Measurements from ENCODE around the gene TP73. TPM values are rescaled to one million over a fixed set of nuclear protein-coding genes. Genes with fewer than 3 reads are reported as not detected.
A peak's percentile ranks its signal among the peaks of the same experiment; 100 is the strongest.

The TP73 gene
- polyA plus RNA-seq, 1 donor: 2.1 TPM

DNA sequence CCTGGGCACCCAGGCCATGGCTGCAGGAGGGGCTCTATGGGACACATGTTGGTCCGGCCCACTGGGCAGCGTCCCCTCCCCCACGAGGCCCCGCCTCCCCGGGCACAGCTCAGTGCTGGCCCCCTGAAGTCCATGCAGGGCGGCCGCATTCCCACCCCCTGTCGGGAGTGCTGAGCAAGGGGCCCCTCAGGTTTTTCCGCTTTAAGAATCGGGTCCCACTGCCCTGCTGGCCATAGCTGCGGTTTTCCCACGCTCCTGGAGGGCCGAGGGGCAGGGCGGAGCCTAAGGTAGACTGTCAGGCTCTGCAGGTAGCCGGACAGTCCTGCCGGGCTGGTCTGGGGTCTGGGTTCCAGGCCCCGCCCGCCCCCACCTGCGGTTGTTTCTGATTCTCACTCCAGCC is 56.5 kb downstream of the TP73 start:
- no peak for DNase-seq

DNA sequence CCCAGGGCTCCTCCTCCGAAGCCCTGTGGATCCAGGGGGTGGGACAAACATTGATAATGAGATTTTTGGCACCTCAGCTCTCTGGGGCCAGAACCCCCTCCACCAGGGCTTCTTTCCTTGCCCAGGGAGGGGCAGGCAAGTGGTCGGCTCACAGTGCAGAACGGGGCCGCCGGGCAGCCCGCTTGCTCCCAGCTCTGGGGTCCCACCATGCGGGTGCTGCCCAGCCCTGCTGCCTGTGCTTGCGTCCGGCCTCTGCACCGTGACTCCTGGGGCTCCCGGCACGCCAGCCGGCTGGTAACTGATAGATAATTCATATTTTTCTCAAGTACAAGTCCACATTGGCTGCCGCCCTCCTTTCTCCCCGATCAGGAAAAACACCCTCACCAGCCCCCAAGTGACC is 57.9 kb downstream of the TP73 start:
- no peak for DNase-seq

- no peak for DNase-seq
Measured at GRCh38 chr1:3711381-3711779, 59.1 kb downstream of the TP73 start.

DNA sequence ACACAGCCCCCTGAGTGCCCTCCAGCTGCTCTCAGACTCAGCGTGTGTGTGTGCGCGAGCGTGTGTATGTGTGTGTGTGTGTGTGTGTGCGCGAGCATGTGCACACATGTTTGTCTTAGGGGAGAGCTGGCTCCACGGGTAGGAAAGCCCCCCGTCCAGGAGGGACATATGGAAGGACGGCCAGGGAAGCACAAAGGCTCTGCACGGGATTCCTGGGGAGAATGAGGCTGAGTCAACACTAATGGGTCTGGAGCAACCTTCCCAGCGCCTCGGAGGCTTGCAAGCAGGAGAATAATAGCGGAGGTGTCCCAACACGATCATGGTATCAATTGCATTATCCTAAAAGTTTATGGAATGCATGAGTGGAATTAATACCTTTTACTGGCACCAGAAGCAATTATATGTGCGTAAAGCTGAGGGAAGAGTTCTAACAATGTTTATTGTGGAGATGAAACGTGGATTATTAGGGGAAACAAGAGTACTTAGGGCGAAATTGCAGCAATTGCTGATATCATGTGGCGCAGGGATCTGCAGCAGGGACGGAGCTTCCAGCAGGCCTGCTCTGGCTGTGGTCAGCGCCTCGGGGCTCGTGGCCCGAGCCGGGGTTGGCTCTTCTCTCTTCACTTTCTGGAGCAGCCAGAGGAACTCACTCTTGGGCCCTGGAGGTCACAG is 59.6 kb downstream of the TP73 start:
- no peak for DNase-seq

DNA sequence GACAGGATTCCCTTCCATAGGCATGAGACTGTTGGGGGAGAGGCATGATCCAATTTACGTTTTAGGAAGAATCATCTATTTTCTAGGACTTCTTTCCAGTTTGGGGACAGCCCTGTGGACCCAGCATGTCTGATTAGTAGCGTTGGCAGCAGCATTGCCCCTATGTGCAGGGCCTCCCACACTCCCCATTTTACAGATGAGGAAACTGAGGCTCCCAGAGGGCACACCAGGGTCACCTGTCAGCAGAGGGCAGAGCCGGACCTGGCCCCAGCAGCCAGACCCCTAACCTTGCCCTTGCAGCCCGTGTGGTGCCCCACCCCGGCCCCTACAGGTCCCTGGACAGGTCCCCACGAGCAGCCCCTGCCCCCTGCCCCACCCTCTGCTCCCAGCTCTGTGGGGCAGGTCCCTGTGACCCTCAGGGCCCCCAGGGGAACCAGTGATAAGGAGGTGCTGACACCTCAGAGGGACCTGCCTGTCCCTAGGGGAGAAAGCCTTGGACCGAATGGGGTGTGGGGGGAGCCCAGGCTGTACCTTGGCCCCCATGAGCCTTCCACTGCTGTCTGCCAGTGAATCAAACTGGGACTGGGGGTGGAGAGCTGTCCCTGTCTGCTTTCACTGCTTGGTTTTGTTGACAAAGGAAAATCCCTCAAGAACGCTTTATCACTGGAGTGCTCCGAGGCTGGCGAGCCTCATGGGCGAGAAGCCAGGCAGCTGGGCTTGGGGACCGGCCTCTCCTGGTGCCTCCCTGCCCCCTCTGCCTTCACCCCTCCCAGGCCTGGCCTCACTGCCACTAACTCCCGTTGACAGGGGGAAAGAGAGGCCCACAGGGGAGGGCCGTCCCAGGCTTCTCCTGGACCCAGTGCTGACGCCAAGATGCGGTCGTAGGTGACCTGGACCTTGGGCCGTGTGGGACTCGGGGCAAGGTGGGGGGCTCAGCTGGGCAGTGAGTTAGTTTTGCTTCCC is 60.5 kb downstream of the TP73 start:
- no peak for DNase-seq

DNA sequence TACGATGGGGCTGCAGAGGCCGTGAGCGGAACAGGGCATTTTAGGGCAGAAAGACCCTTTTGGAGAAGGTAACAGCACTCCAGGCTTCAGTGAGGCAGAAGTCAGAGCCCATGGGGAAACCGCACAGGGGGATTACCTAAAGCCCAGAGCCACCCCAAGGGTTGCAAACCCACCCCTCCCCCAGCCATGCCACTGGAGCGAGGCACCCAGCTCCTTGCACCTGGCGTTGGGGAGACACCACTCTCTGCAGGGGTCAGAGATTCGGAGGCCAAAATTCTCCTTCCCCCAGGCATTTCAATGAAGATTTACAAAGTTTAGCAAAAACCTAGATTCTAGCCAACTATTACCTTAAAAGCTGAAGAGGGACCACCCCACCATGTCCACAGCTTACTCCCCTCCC is 61.5 kb downstream of the TP73 start:
- DNase-seq: no peak

GRCh38 chr1:3714284-3714741 is 62.0 kb downstream of the TP73 start:
- DNase-seq: peak; percentile 47

DNA sequence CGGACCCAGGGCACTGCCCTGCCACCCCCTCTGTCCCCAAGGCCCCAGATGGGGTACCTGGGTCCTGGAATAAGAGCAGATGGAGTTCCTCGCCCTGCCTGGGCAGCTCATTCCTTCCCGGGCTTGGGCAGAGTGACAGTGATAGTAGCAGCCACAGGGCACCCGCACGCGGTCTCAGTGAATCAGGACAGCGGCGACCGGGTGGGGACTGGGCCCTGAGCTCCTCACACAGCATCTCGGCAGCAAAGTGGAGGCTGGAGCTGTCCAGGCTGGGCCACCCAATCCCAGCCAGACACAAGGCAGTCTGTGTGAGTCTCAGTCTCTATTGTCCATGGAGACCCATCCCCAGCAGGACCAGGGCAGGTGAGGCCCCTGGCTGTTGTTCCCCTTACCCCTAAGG is 62.5 kb downstream of the TP73 start:
- no peak for DNase-seq

DNA sequence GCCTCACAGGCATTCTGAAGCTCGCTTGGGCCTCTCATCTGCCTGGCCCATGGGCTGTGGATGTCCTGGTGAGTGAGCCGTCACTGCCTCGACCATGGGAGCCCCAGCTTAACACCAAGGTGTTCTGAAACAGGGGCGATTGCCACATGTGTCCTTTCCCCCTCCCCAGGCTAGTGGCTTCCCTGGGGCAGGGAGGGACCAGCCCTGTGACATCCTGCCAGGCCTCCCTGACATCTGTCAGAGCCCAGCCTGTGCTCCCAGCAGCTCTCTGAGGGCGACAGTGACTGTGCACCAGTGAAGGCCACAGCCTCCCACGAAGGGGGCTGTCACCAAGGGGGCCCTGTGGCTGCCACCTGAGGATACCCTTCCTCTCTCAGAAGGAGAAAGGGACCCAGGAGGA is 64.0 kb downstream of the TP73 start:
- DNase-seq: no peak

DNA sequence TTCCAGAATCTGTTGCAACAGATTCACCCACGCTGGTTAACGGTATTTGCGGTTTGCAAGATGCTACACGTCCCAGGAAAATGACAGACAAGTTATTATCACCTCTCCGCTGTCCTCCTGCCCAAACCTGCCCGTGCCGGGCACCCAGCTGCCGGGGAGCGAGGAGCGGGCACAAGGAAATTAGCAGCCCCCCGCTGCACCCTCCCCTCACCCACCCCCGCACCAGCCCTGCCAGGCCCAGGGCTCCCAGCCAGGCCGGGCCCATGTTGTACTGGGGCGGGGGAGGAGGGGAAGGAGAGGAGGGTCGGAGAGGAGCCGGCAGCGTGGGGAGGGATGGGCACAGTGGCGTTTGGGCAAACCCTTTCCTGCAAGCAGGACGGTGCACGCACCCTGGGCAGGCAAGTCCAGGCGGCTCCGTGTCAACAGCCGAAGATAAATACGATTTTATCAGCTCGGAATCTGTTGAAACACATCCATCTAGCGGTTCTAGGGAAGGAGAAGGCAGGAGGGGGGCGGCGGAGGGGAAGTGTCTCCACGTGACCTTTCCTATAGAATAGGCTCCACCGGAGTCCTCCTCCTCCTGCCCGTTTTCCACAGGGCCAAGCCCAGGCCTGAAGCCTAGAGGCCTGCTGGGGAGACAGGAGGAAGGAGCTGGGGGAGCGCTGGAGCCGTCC is 64.9 kb downstream of the TP73 start:
- no peak for DNase-seq

- DNase-seq: no peak
Measured at GRCh38 chr1:3717715-3718601, 65.6 kb downstream of the TP73 start.

DNA sequence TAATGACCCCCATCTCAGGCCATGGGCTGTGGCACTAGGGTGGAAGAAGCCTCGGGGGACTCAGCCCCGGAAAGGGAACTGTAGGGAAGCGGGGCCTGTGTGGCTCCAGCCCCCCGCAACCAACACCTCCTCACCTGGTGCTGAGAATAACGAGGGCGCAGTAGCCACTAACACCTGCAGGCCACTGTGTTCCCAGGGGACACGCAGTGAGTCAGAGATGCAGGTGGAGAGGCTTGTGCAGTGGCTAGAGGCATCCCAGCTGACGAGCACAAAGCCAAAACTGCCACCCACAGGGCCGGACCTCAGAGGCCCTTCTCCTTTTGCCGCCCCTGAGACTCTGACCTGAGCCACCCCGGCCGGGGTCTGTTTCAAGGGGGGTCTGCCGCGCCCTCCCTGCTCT is 66.4 kb downstream of the TP73 start:
- no peak for DNase-seq

- no peak for DNase-seq
Measured at GRCh38 chr1:3721955-3722465, 69.7 kb downstream of the TP73 start.

DNA sequence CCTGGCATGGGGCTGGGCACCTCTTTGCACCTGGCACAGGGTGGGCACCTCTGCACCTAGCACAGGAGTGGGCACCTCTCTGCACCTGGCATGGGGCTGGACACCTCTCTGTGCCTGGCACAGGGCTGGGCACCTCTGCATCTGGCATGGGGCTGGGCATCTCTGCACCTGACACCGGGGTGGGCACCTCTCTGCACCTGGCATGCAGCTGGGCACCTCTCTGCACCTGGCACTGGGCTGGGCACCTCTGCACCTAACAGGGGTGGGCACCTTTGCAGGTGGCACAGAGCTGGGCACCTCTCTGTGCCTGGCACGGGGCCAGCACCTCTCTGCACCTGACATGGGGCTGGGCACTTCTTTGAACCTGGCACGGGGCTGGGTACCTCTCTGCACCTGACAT is 70.5 kb downstream of the TP73 start:
- DNase-seq: no peak

- DNase-seq: peak; percentile 72
Measured at GRCh38 chr1:3724416-3725030, 72.2 kb downstream of the TP73 start.

GRCh38 chr1:3725366-3725765 is 73.0 kb downstream of the TP73 start:
- no peak for DNase-seq

- DNase-seq: no peak
Measured at GRCh38 chr1:3727042-3727824, 74.9 kb downstream of the TP73 start.

DNA sequence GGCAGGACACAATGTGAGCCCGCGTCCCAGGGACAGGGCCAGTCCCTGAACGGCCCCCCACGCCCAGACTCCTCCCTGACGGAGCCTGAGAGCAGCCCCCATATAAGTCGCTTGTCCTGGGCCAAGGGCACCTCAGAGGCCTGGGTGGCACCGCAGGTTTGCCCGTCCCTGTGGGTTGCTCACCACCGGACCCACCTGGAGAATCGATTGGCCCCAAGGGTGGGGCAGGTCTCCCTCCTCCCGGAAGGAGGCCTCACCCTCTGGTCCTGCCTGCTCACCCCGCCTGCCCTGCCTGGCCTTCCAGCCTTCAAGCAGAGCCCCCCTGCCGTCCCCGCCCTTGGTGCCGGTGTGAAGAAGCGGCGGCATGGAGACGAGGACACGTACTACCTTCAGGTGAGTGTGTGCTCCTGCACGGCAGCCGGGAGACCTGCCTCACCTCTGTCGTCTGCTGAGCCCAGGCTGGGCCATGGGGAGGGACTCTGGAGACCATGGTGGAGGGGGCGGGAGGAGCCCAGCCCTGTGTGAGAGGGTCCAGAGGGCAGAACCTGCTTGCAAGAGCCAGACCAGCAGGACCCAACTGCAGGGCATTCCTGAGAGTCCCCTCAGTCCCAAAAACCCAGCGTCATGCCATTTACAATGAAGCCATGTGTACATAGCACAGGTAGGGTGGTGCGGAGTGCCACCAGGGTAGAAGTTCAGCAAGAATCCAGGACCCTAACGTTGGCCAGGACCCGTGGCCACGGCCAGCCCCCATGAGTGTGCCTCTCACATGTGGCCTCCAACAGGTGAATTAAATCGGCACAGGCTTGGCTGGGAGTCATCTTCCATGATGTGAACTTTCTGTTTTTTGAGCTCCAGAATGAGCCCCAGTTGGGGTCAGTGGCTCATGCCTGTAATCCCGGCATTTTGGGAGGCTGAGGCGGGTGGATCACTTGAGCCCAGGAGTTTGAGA is 75.8 kb downstream of the TP73 start:
- DNase-seq: no peak
